ENCODE results near the gene ZNRF1.

ZNRF1 gene

GRCh38 chr16:75002474-75002873 lies 3.6 kb downstream of the ZNRF1 start:
- TF ChIP-seq, protein P1, sequence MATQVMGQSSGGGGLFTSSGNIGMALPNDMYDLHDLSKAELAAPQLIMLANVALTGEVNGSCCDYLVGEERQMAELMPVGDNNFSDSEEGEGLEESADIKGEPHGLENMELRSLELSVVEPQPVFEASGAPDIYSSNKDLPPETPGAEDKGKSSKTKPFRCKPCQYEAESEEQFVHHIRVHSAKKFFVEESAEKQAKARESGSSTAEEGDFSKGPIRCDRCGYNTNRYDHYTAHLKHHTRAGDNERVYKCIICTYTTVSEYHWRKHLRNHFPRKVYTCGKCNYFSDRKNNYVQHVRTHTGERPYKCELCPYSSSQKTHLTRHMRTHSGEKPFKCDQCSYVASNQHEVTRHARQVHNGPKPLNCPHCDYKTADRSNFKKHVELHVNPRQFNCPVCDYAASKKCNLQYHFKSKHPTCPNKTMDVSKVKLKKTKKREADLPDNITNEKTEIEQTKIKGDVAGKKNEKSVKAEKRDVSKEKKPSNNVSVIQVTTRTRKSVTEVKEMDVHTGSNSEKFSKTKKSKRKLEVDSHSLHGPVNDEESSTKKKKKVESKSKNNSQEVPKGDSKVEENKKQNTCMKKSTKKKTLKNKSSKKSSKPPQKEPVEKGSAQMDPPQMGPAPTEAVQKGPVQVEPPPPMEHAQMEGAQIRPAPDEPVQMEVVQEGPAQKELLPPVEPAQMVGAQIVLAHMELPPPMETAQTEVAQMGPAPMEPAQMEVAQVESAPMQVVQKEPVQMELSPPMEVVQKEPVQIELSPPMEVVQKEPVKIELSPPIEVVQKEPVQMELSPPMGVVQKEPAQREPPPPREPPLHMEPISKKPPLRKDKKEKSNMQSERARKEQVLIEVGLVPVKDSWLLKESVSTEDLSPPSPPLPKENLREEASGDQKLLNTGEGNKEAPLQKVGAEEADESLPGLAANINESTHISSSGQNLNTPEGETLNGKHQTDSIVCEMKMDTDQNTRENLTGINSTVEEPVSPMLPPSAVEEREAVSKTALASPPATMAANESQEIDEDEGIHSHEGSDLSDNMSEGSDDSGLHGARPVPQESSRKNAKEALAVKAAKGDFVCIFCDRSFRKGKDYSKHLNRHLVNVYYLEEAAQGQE (IDR thresholded peaks at IDR 0.05; ENCODE audit: insufficient read depth in 1 of 2, low read depth in 2 of 2, low read length in 2 of 2): no peak
- no peak for TF ChIP-seq FOXP2 (optimal IDR thresholded peaks at IDR 0.05; ENCODE audit: borderline replicate concordance, extremely low read depth, extremely low read length, insufficient read depth)
- TF ChIP-seq POLR2AphosphoS5 (IDR thresholded peaks at IDR 0.05; ENCODE audit: low read depth, low read length): no peak
- no peak for TF ChIP-seq TAF1 (IDR thresholded peaks at IDR 0.05; ENCODE audit: borderline replicate concordance, insufficient read depth, low read length)
- TF ChIP-seq SIN3A (IDR thresholded peaks at IDR 0.05; ENCODE audit: borderline replicate concordance, insufficient read depth, low read length): no peak

- TF ChIP-seq TAF1 (IDR thresholded peaks at IDR 0.05; ENCODE audit: borderline replicate concordance, insufficient read depth, low read length) (no peak), FOXP2 (optimal IDR thresholded peaks at IDR 0.05; ENCODE audit: borderline replicate concordance, extremely low read depth, extremely low read length, insufficient read depth) (no peak), SIN3A (IDR thresholded peaks at IDR 0.05; ENCODE audit: borderline replicate concordance, insufficient read depth, low read length) (no peak), POLR2AphosphoS5 (IDR thresholded peaks at IDR 0.05; ENCODE audit: low read depth, low read length) (no peak)
- TF ChIP-seq, protein P1 (IDR thresholded peaks at IDR 0.05; ENCODE audit: insufficient read depth in 1 of 2, low read depth in 2 of 2, low read length in 2 of 2): no peak
These were observed 5.1 kb downstream of the ZNRF1 start for GRCh38 chr16:75003931-75004330.

GRCh38 chr16:75004460-75004859 lies 5.6 kb downstream of the ZNRF1 start:
- TF ChIP-seq POLR2AphosphoS5 (IDR thresholded peaks at IDR 0.05; ENCODE audit: low read depth, low read length): no peak

DNA sequence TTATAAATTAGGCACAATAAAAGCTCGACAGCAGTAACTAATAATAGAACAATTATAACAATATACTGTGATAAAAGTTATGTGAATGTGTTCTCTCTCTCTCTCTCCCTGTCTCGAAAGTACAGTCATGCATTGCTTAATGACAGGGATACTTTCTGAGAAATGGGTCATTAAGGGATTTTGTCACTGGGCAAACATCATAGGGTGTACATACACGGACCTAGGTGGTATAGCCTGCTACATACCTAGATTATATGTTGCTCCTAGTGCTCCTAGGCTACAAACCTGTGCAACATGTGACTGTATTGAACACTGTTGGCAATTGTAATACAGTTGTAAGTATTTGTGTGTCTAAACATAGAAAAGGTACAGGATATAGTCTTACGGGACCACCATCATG lies 6.9 kb downstream of the ZNRF1 start:
- TF ChIP-seq TAF1 (IDR thresholded peaks at IDR 0.05; ENCODE audit: borderline replicate concordance, insufficient read depth, low read length): no peak
- TF ChIP-seq POLR2AphosphoS5 (IDR thresholded peaks at IDR 0.05; ENCODE audit: low read depth, low read length): no peak
- no peak for TF ChIP-seq FOXP2 (optimal IDR thresholded peaks at IDR 0.05; ENCODE audit: borderline replicate concordance, extremely low read depth, extremely low read length, insufficient read depth)
- no peak for TF ChIP-seq SIN3A (IDR thresholded peaks at IDR 0.05; ENCODE audit: borderline replicate concordance, insufficient read depth, low read length)
- TF ChIP-seq, protein P1 (IDR thresholded peaks at IDR 0.05; ENCODE audit: insufficient read depth in 1 of 2, low read depth in 2 of 2, low read length in 2 of 2): no peak

- TF ChIP-seq POLR2AphosphoS5 (IDR thresholded peaks at IDR 0.05; ENCODE audit: low read depth, low read length) (no peak), SIN3A (IDR thresholded peaks at IDR 0.05; ENCODE audit: borderline replicate concordance, insufficient read depth, low read length) (no peak), TAF1 (IDR thresholded peaks at IDR 0.05; ENCODE audit: borderline replicate concordance, insufficient read depth, low read length) (no peak), FOXP2 (optimal IDR thresholded peaks at IDR 0.05; ENCODE audit: borderline replicate concordance, extremely low read depth, extremely low read length, insufficient read depth) (no peak)
- TF ChIP-seq, protein P1 (IDR thresholded peaks at IDR 0.05; ENCODE audit: insufficient read depth in 1 of 2, low read depth in 2 of 2, low read length in 2 of 2): no peak
These were observed 8.6 kb downstream of the ZNRF1 start for GRCh38 chr16:75007443-75007842.

Data from PFSK-1 (cell line).